Endothelial cell of umbilical vein (primary cell): ENCODE results near the gene TPM1. TPM values are rescaled to one million over a fixed set of nuclear protein-coding genes. Genes with fewer than 3 reads are reported as not detected.

Experiments used
- BruUV-seq: library from RNA; stranded (reverse); fragments of 400-500 nt; replicated peaks from 2 replicates; lab custom pipeline; 2021; lab: Mats Ljungman, UMichigan
- CTCF ChIA-PET: fragments of 300-600, 350-600 bp; sonication (Branson Sonifier 250); formaldehyde crosslinking; loops from one replicate; lab custom pipeline; 2021; ENCODE audit warnings: antibody characterized with exemption, inconsistent platforms; lab: Charles Lee
- POLR2A ChIA-PET: fragments of 300-600, 350-600 bp; sonication (Branson Sonifier 250); formaldehyde crosslinking; loops from one replicate; lab custom pipeline; 2021; ENCODE audit warnings: antibody characterized with exemption, inconsistent platforms; lab: Charles Lee
- DNase-seq: peaks from one replicate; pipeline ENCODE4 v3.0.0-alpha.2; 2011; ENCODE audit warnings: low read depth, low spot score
- FAIRE-seq: peaks from 2 replicates; lab custom pipeline; 2011; peaks lifted over from hg19 to GRCh38; lab: Jason Lieb, UNC
- H2AFZ ChIP-seq: 2 replicates; pipeline ENCODE4 v1.6.0; 2012; ENCODE audit warnings: low read depth, low read length, control low read depth, inconsistent platforms
- H3K27ac ChIP-seq: 2 replicates; pipeline ENCODE4 v1.5.1; 2011; ENCODE audit warnings: low read depth, mild to moderate bottlenecking, control low read depth, low read length, moderate library complexity; ENCODE audit not compliant: insufficient read depth
- H3K27me3 ChIP-seq, 2 experiments: 2 replicates each; pipeline versions ENCODE4 v1.6.0 to v1.6.1; 2011; ENCODE audit warnings: low read length in 2 of 2, mixed read lengths in 1 of 2; ENCODE audit not compliant: control insufficient read depth in 2 of 2, insufficient read depth in 2 of 2
- H3K36me3 ChIP-seq, 2 experiments: 2 replicates in 1 of 2; 3 replicates in 1 of 2; pipeline ENCODE4 v1.5.1; 2011; ENCODE audit warnings: low read length in 2 of 2, mild to moderate bottlenecking in 1 of 2, moderate library complexity in 1 of 2; ENCODE audit not compliant: control insufficient read depth in 2 of 2, insufficient read depth in 2 of 2; ENCODE audit errors: extremely low read depth in 1 of 2
- H3K4me1 ChIP-seq: 3 replicates; pipeline ENCODE4 v1.5.1; 2011; ENCODE audit warnings: mild to moderate bottlenecking, low read length; ENCODE audit not compliant: control insufficient read depth, insufficient read depth; ENCODE audit errors: extremely low read depth
- H3K4me2 ChIP-seq: 2 replicates; pipeline ENCODE4 v1.6.1; 2011; ENCODE audit warnings: low read length, control low read depth, mixed read lengths; ENCODE audit not compliant: insufficient read depth
- H3K4me3 ChIP-seq, 3 experiments: fragments of 200-600 bp in 1 of 3; sonication (generic), shearing (Covaris generic) in 1 of 3; replicated peaks in 1 of 3; 2 replicates each; pipeline ENCODE4 v1.5.1; 2011 to 2016; ENCODE audit warnings: control low read depth in 3 of 3, low read length in 3 of 3, mild to moderate bottlenecking in 2 of 3, inconsistent platforms in 1 of 3, low read depth in 1 of 3, moderate library complexity in 1 of 3; ENCODE audit not compliant: insufficient read depth in 1 of 3
- H3K79me2 ChIP-seq: 2 replicates; pipeline ENCODE4 v1.6.0; 2012; ENCODE audit warnings: low read length, inconsistent platforms; ENCODE audit not compliant: control insufficient read depth, insufficient read depth
- H3K9ac ChIP-seq: replicated peaks from 2 replicates; pipeline ENCODE3; 2011; ENCODE audit warnings: low read length, control low read depth; ENCODE audit not compliant: insufficient read depth; ENCODE audit errors: extremely low read depth
- H3K9me1 ChIP-seq: replicated peaks from 3 replicates; pipeline ENCODE4 v1.6.0; 2011; ENCODE audit warnings: mild to moderate bottlenecking, low read length; ENCODE audit not compliant: control insufficient read depth, insufficient read depth; ENCODE audit errors: extremely low read depth
- H3K9me3 ChIP-seq: replicated peaks from 2 replicates; pipeline ENCODE4 v1.5.1; 2012; ENCODE audit warnings: low read length, inconsistent platforms; ENCODE audit not compliant: control insufficient read depth, insufficient read depth
- H4K20me1 ChIP-seq: replicated peaks from 2 replicates; pipeline ENCODE3; 2011; ENCODE audit warnings: mild to moderate bottlenecking, low read length; ENCODE audit not compliant: control insufficient read depth, insufficient read depth; ENCODE audit errors: extremely low read depth
- CTCF ChIP-seq, 2 donors: IDR thresholded peaks; 1 replicate in 1 of 2; 2 replicates in 1 of 2; pipeline ENCODE4 v1.5.1; 2011; ENCODE audit warnings: low read length in 2 of 2, mild to moderate bottlenecking in 2 of 2, moderate library complexity in 2 of 2, control low read depth in 1 of 2, inconsistent platforms in 1 of 2, low read depth in 1 of 2; ENCODE audit not compliant: insufficient read depth in 1 of 2; ENCODE audit errors: extremely low read depth in 1 of 2
- EZH2 ChIP-seq: IDR thresholded peaks from 2 replicates; pipeline ENCODE4 v1.6.1; 2012; ENCODE audit warnings: borderline replicate concordance, low read depth, mild to moderate bottlenecking, moderate library complexity, low read length, inconsistent platforms; ENCODE audit not compliant: severe bottlenecking
- FOS ChIP-seq: IDR thresholded peaks from 2 replicates; pipeline ENCODE4 v1.6.1; 2011; ENCODE audit warnings: mild to moderate bottlenecking, low read length, moderate library complexity, borderline replicate concordance; ENCODE audit not compliant: insufficient read depth
- JUN ChIP-seq: IDR thresholded peaks from 2 replicates; pipeline ENCODE4 v1.6.1; 2011; ENCODE audit warnings: borderline replicate concordance, low read depth; ENCODE audit not compliant: insufficient read length, insufficient read depth
- MAX ChIP-seq: IDR thresholded peaks from 2 replicates; pipeline ENCODE4 v1.6.1; 2011; ENCODE audit not compliant: insufficient read depth, insufficient read length
- dilution Hi-C: fragments of 300-500 bp; cut with MboI; formaldehyde crosslinking; loops from one replicate; pipeline ENCODE4 v1.15.0; 2019; ENCODE audit warnings: low sequenced_read_pairs; ENCODE audit not compliant: extremely low pct_ligation_motif_present
- intact Hi-C: fragments of 100-400 bp; cut with micrococcal nuclease; formaldehyde crosslinking; loops from one replicate; pipeline ENCODE4 v1.10.0; 2022
- polyA plus RNA-seq, 4 experiments: library from polyadenylated mRNA; depleted of rRNA in 3 of 4; stranded (reverse) in 3 of 4; unstranded in 1 of 4; fragments of >200 nt; gene quantifications; 2 replicates each; pipeline versions ENCODE4 v1.2.1 to v1.2.3, GENCODE V29; 2011 to 2012; ENCODE audit warnings: missing spikeins in 1 of 4
- total RNA-seq: library from RNA; stranded (reverse); gene quantifications from 2 replicates; pipeline ENCODE4 v1.2.3, GENCODE V29; 2021

Gene TPM1
- total and polyA plus RNA-seq, 2 donors (not counting 3 experiments of a cell fraction or from before 2014, with no cell fraction given), result 518 to 558 TPM

- Histone ChIP-seq H3K27me3 (no peaks in the 10 kb centered on the region), H3K4me2 (no peak overlapping the region), H3K9me1 (no peaks in the 10 kb centered on the region), H2AFZ (no peak overlapping the region), H3K79me2 (no peaks in the 10 kb centered on the region), H3K9ac (no peak overlapping the region), H3K36me3 (no peaks in the 10 kb centered on the region), H4K20me1 (no peaks in the 10 kb centered on the region), H3K9me3 (no peaks in the 10 kb centered on the region), H3K27ac (no peak overlapping the region), H3K4me1 (no peaks in the 10 kb centered on the region), H3K4me3 (no peak overlapping the region)
- DNase-seq, result no peak
- TF ChIP-seq MAX, result no peak
- TF ChIP-seq EZH2, result no peak
- no peak for TF ChIP-seq JUN
- no peak for TF ChIP-seq FOS
- no peak for TF ChIP-seq CTCF (IDR thresholded peaks at IDR 0.05; ENCODE audit: extremely low read depth in 1 of 2, insufficient read depth in 1 of 2, low read depth in 1 of 2, low read length in 2 of 2)
- no TSS peak for BruUV-seq
- POLR2A ChIA-PET, result no interaction called here
- intact Hi-C loops, result no loop called here
- dilution Hi-C loops, result no loop called here
- no peak for FAIRE-seq
- CTCF ChIA-PET, result no interaction called here
Measured at GRCh38 chr15:62998262-62998890, 44.2 kb upstream of the TPM1 start.
